Mucosa of stomach (tissue), 1 donor: Measurements from ENCODE around the gene PPP1R14B.

Experiments
- H3K27me3 ChIP-seq: one replicate; pipeline ENCODE4 v1.7.0; 2013; ENCODE audit warnings: mild to moderate bottlenecking, low read length; ENCODE audit not compliant: control insufficient read depth, insufficient read depth
- H3K36me3 ChIP-seq: one replicate; pipeline ENCODE4 v1.7.0; 2013; ENCODE audit warnings: low read length; ENCODE audit not compliant: control insufficient read depth, insufficient read depth
- H3K4me1 ChIP-seq: one replicate; pipeline ENCODE4 v1.7.0; 2013; ENCODE audit warnings: mild to moderate bottlenecking, low read length; ENCODE audit not compliant: control insufficient read depth, insufficient read depth
- H3K4me3 ChIP-seq: one replicate; pipeline ENCODE4 v1.7.0; 2013; ENCODE audit warnings: low read length
- H3K9ac ChIP-seq: one replicate; pipeline ENCODE4 v1.7.0; 2013; ENCODE audit warnings: mild to moderate bottlenecking, low read length, moderate library complexity
- H3K9me3 ChIP-seq: one replicate; pipeline ENCODE4 v1.7.0; 2013; ENCODE audit warnings: mild to moderate bottlenecking, low read length, moderate library complexity; ENCODE audit not compliant: control insufficient read depth
- donor health status: Pancreatic carcinoma.

Gene PPP1R14B

DNA sequence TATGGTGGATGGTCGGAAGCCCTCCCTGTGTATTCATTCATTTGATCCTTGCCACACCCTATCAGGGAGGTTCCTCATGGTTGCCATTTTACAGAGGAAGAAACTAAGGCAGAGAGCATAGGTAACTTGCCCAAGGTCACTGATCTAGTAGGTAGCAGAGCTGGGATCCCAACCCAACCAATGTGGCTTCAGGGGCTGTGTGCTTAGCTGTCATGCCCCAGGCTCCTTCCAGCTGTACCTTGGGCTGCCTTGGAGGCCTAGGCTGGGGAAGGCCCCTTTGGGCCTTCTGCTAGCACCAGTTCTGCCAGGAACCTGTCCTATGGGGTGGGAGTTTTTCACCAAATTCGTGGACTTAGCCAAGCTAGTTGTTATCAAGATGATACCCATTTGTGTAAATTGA, 29.1 kb upstream of the PPP1R14B start:
- H3K4me1 ChIP-seq: peaks cover 53% of the 10 kb centered on the region
- H3K9me3 ChIP-seq: no peaks in the 10 kb centered on the region
- no peak overlapping the region for H3K9ac ChIP-seq
- no peak overlapping the region for H3K4me3 ChIP-seq
- H3K27me3 ChIP-seq: no peaks in the 10 kb centered on the region
- H3K36me3 ChIP-seq: peaks cover 7% of the 10 kb centered on the region

DNA sequence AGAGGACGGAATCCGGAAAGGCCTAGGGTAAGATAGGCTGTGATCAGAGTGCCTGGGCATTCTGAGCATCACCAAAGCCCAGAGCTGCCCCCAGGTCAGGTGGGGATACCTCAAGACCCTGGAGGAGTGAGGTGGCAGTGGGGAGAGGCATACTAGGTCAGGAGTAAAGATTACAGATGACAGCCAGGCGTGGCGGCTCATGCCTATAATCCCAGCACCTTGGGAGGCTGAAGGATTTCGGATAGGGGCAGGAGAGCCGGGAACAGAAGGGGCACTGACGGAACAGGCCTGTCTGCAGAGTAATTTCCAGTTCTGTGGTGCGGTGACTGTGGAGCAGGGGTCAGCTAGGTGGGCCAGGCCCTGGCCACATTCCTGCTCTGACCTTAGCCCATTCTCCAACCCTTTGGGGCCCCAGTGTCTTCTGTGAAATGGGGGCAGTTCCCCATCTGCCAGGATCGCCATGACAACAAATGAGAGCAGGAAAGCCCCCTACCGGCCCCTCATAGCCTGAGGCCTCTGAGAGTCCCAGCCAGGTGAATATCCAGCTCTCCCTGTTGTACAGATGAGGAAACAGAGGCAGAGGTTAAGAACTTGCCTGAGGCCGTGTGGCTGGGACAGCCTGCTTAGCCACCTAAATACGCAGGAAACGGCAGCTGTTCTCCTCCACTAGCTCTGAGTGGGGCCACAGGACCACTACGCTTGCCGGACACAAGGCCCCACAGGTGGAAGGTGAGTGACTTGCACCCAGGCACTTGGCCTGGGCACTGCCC, 28.5 kb upstream of the PPP1R14B start:
- Histone ChIP-seq H3K9ac (no peak overlapping the region), H3K36me3 (peaks cover 7% of the 10 kb centered on the region), H3K9me3 (no peaks in the 10 kb centered on the region), H3K27me3 (no peaks in the 10 kb centered on the region), H3K4me3 (no peak overlapping the region), H3K4me1 (peaks cover 53% of the 10 kb centered on the region)

DNA sequence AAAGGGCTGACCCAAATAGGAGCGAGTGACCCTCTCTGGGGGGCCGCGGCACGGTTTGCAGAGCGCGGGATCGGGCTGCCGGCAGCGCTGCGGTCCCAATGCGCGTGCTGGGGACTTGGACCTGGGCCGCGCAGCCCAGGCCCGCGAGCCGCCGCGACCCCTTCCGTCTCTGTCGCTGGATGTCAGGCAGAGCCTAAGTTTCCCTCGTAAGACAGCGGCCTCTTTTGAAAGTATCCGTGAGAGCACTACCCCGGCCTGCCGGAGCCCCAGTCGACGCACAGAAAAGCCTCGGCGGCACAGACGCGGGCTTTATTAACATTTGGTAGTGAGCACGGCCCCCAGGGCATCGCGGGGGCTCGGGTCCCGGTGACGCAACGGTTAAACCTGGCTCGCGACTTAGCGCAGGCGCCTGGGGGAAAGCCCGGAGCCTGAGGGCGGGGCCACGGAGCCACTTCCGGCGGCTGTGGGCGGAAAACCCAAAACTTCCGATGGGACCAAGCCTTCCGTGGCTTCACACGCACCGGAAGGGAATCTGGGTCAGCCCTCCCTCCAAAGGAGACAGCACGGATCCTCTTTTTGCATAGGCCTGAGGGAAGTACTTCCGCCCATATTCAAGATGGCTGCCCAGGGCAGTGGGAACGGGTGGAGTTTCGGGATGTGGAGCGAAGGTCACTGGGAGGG, 22.9 kb upstream of the PPP1R14B start:
- H3K27me3 ChIP-seq: no peaks in the 10 kb centered on the region
- peak overlapping the region; percentile 83 for H3K4me3 ChIP-seq
- H3K9ac ChIP-seq: peak overlapping the region; percentile 84
- H3K4me1 ChIP-seq: peaks cover 49% of the 10 kb centered on the region
- H3K9me3 ChIP-seq: no peaks in the 10 kb centered on the region
- no peaks in the 10 kb centered on the region for H3K36me3 ChIP-seq

DNA sequence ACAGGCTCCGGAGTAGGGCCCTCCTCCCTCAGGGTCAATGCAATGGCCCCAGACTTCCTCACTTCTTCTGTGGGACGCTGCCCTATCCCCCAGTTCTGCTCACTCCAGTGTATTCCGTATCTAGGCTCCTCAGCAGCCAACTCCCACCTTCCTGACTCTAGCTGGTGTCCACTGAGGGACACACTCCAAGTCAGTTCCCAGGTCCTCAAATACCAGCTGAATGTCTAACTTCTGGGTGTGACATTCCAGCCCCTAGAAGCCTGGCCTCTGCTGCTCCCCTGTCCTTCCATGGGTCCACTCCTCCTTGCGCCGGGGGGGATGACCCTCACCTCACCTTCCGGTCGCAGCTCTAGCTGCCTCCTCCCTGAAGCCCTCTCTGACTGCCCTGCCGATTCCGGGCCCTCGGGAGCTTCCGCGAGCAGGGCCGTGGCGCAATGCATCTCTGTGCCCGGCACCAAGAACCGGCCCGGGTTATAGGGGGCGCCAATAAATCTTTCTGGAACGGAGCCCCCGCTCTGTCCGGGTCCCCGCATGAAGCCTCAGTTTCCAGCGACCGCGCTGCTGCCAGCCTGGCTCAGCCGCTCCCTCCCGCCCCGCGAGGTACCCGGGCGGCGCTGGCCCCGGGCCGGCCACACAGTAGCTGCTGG, 22.3 kb upstream of the PPP1R14B start:
- Histone ChIP-seq H3K4me3 (peak overlapping the region; percentile 83), H3K4me1 (peaks cover 43% of the 10 kb centered on the region), H3K9ac (peak overlapping the region; percentile 83), H3K27me3 (no peaks in the 10 kb centered on the region), H3K9me3 (no peaks in the 10 kb centered on the region), H3K36me3 (no peaks in the 10 kb centered on the region)

DNA sequence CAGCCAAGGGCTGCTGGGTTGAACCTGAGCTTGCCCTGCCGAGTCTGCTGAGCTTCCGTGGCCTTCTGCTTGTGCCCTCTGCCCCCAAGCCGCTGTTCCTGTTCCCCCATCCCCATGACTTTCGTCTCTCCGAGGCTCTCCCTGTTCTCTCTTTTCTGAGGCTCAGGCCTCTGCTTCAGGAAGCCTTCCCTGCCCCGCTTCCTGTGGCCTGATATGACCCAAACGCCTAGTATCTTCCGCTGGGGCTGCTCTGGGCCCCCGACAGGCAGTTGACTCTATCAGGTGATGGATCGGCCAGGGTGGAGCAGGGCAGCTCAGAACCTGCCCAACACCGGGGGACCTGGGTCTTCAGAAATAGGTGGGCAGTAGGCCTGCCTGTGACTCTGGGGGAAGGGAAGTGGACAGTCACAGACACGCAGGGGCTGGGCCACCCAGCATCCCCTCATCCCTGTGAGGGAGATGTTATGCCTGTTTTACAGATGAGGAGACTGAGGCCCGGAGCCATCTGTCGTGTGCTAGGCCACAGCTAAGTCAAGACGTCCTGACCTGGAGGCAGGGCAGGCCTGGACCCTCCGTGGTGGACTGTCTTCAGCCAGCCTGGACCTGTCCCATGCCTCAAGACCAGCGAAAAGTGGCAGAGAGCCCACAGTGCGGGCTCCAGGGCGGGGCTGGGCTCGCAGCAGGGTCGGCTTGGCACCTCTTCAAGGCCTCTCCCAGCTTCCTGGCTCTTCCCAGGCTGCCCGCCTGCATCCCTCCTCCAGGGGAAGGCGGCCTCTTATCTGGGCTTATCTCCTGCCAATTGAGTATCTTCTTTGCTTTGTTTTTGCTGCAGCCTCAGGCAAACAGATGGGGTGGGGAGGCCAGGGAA, 21.5 kb upstream of the PPP1R14B start:
- Histone ChIP-seq H3K36me3 (peaks cover 6% of the 10 kb centered on the region), H3K4me1 (peaks cover 37% of the 10 kb centered on the region), H3K9me3 (no peaks in the 10 kb centered on the region), H3K4me3 (no peak overlapping the region), H3K27me3 (no peaks in the 10 kb centered on the region), H3K9ac (peak overlapping the region; percentile 83)

DNA sequence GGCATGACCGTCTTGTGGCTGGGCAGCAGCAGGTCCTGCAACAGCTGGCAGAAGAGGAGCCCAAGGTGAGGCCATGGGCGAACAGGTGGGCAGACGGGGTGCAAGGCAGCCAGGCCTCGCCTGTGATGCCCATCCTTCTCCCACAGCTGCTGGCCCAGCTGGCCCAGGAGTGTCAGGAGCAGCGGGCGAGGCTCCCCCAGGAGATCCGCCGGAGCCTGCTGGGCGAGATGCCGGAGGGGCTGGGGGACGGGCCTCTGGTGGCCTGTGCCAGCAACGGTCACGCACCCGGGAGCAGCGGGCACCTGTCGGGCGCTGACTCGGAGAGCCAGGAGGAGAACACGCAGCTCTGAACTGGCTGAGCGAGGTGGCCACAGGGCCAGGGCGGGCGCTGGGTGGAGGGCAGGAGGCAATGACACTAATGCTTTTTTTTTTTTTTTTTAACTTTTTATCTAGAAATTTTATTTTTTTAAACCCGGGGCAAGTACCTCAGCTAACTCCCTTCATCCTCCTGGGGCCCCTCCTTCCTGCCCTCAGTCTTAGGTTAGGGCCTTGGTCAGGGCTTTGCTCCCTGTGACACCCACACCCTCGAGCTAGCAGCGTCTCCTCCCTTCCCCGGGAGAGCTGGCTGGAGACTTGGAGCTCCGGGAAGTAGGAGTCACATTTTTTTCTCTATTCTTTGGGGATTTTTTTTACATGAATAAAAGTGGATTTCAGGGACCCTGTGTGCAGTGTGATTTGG, 20.6 kb upstream of the PPP1R14B start:
- peaks cover 32% of the 10 kb centered on the region for H3K4me1 ChIP-seq
- peak overlapping the region; percentile 83 for H3K9ac ChIP-seq
- H3K4me3 ChIP-seq: no peak overlapping the region
- H3K27me3 ChIP-seq: no peaks in the 10 kb centered on the region
- H3K36me3 ChIP-seq: peaks cover 12% of the 10 kb centered on the region
- no peaks in the 10 kb centered on the region for H3K9me3 ChIP-seq

DNA sequence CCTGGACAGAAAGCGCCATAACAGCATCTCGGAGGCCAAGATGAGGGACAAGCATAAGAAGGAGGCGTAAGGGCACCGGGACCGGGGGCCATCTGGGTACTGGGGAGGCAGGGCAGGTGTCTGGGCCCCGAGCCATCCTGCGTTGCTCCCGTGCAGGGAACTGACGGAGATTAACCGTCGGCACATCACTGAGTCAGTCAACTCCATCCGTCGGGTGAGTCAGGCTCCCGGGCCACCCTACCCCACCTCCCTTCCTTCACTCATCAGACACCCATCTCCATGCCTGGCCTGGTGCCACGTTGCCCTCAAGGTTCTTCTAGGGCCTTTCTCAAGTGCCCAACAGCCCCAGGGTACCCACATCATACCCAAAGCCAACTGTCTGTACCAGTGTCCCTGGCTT, 19.6 kb upstream of the PPP1R14B start:
- H3K9me3 ChIP-seq: no peaks in the 10 kb centered on the region
- peaks cover 22% of the 10 kb centered on the region for H3K4me1 ChIP-seq
- H3K4me3 ChIP-seq: no peak overlapping the region
- H3K9ac ChIP-seq: no peak overlapping the region
- H3K36me3 ChIP-seq: peaks cover 12% of the 10 kb centered on the region
- H3K27me3 ChIP-seq: no peaks in the 10 kb centered on the region

DNA sequence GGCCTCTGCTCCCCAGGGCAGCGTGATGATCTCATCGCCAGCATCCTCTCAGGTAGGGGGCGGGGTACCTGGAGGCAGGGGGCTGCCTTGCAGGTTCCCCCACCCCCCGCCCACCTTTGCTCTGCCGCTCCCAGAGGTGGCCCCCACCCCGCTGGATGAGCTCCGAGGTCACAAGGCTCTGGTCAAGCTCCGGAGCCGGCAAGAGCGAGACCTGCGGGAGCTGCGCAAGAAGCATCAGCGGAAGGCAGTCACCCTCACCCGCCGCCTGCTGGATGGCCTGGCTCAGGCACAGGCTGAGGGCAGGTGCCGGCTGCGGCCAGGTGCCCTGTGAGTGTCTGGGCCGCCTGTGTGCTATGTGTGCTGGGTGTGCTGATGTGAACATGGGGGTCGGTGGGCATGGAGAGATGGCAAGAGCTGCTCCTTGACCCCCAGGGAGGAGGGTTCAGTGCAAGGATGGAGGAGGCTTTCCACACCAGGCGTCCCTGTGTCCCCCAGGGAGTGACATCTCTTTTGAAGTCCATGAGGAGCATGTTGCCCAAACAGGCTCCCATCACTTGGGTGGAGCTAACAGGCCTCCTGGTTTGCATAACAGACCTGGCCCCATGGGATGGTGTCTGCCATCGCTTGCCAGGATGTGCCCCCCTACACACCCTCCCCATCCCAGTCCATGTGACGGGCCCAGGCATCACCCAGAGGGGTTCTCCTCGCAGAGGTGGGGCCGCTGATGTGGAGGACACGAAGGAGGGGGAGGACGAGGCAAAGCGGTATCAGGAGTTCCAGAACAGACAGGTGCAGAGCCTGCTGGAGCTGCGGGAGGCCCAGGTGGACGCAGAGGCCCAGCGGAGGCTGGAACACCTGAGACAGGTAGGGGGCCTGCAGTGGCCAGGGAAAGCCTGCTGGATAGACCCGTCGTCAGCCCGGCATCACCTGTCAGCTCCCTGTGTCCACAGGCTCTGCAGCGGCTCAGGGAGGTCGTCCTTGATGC, 18.7 kb upstream of the PPP1R14B start:
- no peaks in the 10 kb centered on the region for H3K9me3 ChIP-seq
- H3K4me3 ChIP-seq: no peak overlapping the region
- H3K4me1 ChIP-seq: peaks cover 22% of the 10 kb centered on the region
- peaks cover 12% of the 10 kb centered on the region for H3K36me3 ChIP-seq
- no peak overlapping the region for H3K9ac ChIP-seq
- H3K27me3 ChIP-seq: no peaks in the 10 kb centered on the region

DNA sequence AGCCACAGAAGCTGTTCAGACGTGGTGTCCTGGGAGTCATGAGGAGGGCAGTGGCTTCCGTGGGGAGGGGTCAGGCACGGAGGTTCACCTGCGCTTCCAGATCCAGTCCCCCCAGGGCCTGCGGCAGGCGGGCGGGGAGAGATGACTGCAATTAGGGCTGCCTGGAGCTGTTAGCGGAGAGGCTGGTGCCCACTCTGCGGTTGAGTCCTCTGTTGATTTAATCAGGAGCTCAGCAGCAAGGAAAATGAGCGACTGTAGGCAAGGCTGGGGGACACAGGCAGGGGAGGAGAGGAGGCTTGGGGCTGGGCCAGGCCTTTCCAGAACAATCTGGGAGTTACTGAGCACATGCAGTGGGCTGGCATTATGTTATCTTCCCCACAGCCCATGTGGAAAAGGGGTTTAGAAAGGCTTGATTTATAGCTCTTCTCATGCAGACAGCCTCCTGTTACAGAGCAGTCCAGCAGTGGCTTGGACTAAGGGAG, 17.7 kb upstream of the PPP1R14B start:
- peaks cover 17% of the 10 kb centered on the region for H3K36me3 ChIP-seq
- H3K27me3 ChIP-seq: no peaks in the 10 kb centered on the region
- peaks cover 22% of the 10 kb centered on the region for H3K4me1 ChIP-seq
- H3K4me3 ChIP-seq: no peak overlapping the region
- no peaks in the 10 kb centered on the region for H3K9me3 ChIP-seq
- H3K9ac ChIP-seq: no peak overlapping the region

DNA sequence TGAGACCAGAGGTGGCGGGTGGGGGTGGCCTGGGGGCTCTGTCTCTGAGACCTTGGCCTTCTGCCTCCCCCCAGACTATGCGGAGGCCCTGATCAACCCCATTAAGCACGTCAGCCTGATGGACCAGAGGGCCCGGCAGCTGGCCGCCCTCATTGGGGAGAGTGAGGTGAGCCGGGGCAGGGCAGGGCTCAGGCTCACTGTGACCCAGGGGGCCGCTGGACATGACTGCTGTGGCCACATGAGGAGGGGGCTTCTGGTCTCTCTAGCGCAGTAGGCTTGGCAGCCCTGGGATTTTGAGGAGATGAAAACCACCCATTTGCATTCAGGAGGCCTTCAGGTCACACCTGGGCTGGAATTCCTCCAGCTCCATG, 17.2 kb upstream of the PPP1R14B start:
- H3K9ac ChIP-seq: no peak overlapping the region
- H3K4me1 ChIP-seq: peaks cover 21% of the 10 kb centered on the region
- H3K36me3 ChIP-seq: peaks cover 17% of the 10 kb centered on the region

More for the DNA sequence above, 17.2 kb upstream of the PPP1R14B start:
- Histone ChIP-seq H3K9me3 (no peaks in the 10 kb centered on the region), H3K4me3 (no peak overlapping the region), H3K27me3 (no peaks in the 10 kb centered on the region)
